BE2C (cell line): ENCODE measurements around the gene DGUOK.

ENCODE experiments used
- DNase-seq: peaks from one replicate; pipeline ENCODE4 v3.0.0-alpha.2; 2020
- H3K27me3 ChIP-seq: fragments of 250-450 bp; sonication (Bioruptor Pico); 2 replicates; pipeline ENCODE4 v1.5.1; 2020; ENCODE audit warnings: mild to moderate bottlenecking
- H3K36me3 ChIP-seq: fragments of 250-450 bp; sonication (Bioruptor Pico); 2 replicates; pipeline ENCODE4 v1.5.1; 2020; ENCODE audit warnings: mild to moderate bottlenecking
- H3K4me1 ChIP-seq: fragments of 250-450 bp; sonication (Bioruptor Pico); 2 replicates; pipeline ENCODE4 v1.5.1; 2020
- H3K4me3 ChIP-seq: 2 replicates; pipeline ENCODE4 v1.5.1; 2011; ENCODE audit warnings: low read depth, low read length
- H3K9me3 ChIP-seq: fragments of 250-450 bp; sonication (Bioruptor Pico); 2 replicates; pipeline ENCODE4 v1.5.1; 2020
- CTCF ChIP-seq: IDR thresholded peaks from 2 replicates; pipeline ENCODE4 v1.5.1; 2012; ENCODE audit warnings: mild to moderate bottlenecking, low read depth, low read length

DGUOK gene

DNA sequence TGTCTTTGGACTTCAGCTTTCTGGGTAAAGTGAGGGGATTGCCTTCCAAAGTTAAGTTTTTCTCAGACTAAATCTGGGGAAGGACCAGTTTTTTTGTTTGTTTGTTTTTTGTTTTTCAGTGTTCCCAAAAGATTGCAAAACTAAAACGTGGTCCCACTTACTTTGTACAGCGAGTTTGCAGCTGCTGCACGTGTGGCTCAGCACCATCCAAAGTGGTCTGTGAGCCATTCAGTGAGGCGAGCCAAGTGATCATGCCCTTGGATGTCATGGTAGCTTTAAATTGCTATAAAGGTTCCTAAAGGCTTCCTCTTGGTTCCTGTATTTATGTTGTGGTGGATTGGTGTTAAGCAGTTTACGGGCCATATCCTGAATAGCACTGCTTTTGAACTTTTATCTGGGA is 81.0 kb downstream of the DGUOK start:
- Histone ChIP-seq H3K36me3 (no peaks in the 10 kb centered on the region), H3K27me3 (no peaks in the 10 kb centered on the region), H3K4me1 (peaks cover 24% of the 10 kb centered on the region), H3K4me3 (no peak overlapping the region), H3K9me3 (no peaks in the 10 kb centered on the region)
- no peak for DNase-seq
- no peak for TF ChIP-seq CTCF
